Measurements from ENCODE around the gene PPP1R1B. TPM values are rescaled to one million over a fixed set of nuclear protein-coding genes. Genes with fewer than 3 reads are reported as not detected.

Gene PPP1R1B
- total RNA-seq, 4 donors from 2014 or later, result 0.26 to 22.0 (median 0.68) TPM

- no peak within 1 kb of the TSS for H3K27ac ChIP-seq
- DNase-seq, result no peak
- H3K9me3 ChIP-seq, result no peaks in the 10 kb centered on the region
- H3K4me3 ChIP-seq, result no peak within 1 kb of the TSS
- peaks cover 37 to 50% of the 10 kb centered on the region in 2 donors for H3K27me3 ChIP-seq
- TF ChIP-seq POLR2A (IDR thresholded peaks at IDR 0.05) (no peak), CTCF (IDR thresholded peaks at IDR 0.05) (no peak)
- H3K36me3 ChIP-seq, result no peaks in the 10 kb centered on the region
- peaks cover 0 to 19% of the 10 kb centered on the region in 2 donors for H3K4me1 ChIP-seq
- intact Hi-C loops (cut with DNase I; ENCODE audit: low total_unique reads), result no loop called here
These were observed 19.0 kb upstream of the PPP1R1B start, which contains the start of gene NEUROD2 for GRCh38 chr17:39607851-39608130. Gene NEUROD2, minus strand, starts transcription at chr17:39607920. Its CDS starts 1,321 bp downstream, at chr17:39606599.

GRCh38 chr17:39608142-39608981 is 18.4 kb upstream of the PPP1R1B start:
- DNase-seq, result no peak
- Histone ChIP-seq H3K4me3 (no peak overlapping the region), H3K27ac (no peak overlapping the region), H3K9me3 (no peaks in the 10 kb centered on the region), H3K4me1 (peaks cover 0 to 19% of the 10 kb centered on the region in 2 donors), H3K36me3 (no peaks in the 10 kb centered on the region), H3K27me3 (peaks cover 35 to 45% of the 10 kb centered on the region in 2 donors)
- intact Hi-C loops (cut with DNase I; ENCODE audit: low total_unique reads), result no loop called here
- TF ChIP-seq POLR2A (IDR thresholded peaks at IDR 0.05) (no peak), CTCF (IDR thresholded peaks at IDR 0.05) (no peak)

GRCh38 chr17:39609416-39610025 is 17.2 kb upstream of the PPP1R1B start:
- H3K36me3 ChIP-seq, result no peaks in the 10 kb centered on the region
- no peak overlapping the region for H3K27ac ChIP-seq
- DNase-seq, result no peak
- no peaks in the 10 kb centered on the region for H3K9me3 ChIP-seq
- H3K4me1 ChIP-seq, result peaks cover 0 to 19% of the 10 kb centered on the region in 2 donors
- no peak overlapping the region for H3K4me3 ChIP-seq
- H3K27me3 ChIP-seq, result peaks cover 24 to 35% of the 10 kb centered on the region in 2 donors
- intact Hi-C loops (cut with DNase I; ENCODE audit: low total_unique reads), result no loop called here
- TF ChIP-seq POLR2A (IDR thresholded peaks at IDR 0.05) (no peak), CTCF (IDR thresholded peaks at IDR 0.05) (no peak)

GRCh38 chr17:39611401-39612112 is 15.2 kb upstream of the PPP1R1B start:
- Histone ChIP-seq H3K4me1 (peaks cover 0 to 7% of the 10 kb centered on the region in 2 donors), H3K9me3 (no peaks in the 10 kb centered on the region), H3K27ac (no peak overlapping the region), H3K36me3 (no peaks in the 10 kb centered on the region), H3K4me3 (no peak overlapping the region), H3K27me3 (peaks cover 18 to 21% of the 10 kb centered on the region in 2 donors)
- TF ChIP-seq POLR2A (IDR thresholded peaks at IDR 0.05) (no peak), CTCF (IDR thresholded peaks at IDR 0.05) (no peak)
- intact Hi-C loops (cut with DNase I; ENCODE audit: low total_unique reads), result no loop called here
- no peak for DNase-seq
